DMS79 (cell line): ENCODE results near the gene PRRX1.

Experiments
- DNase-seq: peaks from one replicate; lab custom pipeline; 2025; lab: John Stamatoyannopoulos, UW

Gene PRRX1

GRCh38 chr1:170664093-170664827 lies at the start of gene PRRX1:
Gene PRRX1 (plus strand): TSS chr1:170664131. CDS start chr1:170664219, 88 bp downstream.
- no peak for DNase-seq

GRCh38 chr1:170617591-170618330 lies 46.2 kb upstream of the PRRX1 start:
- no peak for DNase-seq

GRCh38 chr1:170618421-170618820 lies 45.5 kb upstream of the PRRX1 start:
- no peak for DNase-seq

- DNase-seq = no peak
Measured at GRCh38 chr1:170619241-170620028, 44.5 kb upstream of the PRRX1 start.

GRCh38 chr1:170620164-170620563 lies 43.8 kb upstream of the PRRX1 start:
- no peak for DNase-seq

GRCh38 chr1:170623171-170623570 lies 40.8 kb upstream of the PRRX1 start:
- no peak for DNase-seq

- DNase-seq = no peak
Measured at GRCh38 chr1:170624146-170624545, 39.8 kb upstream of the PRRX1 start.

- DNase-seq = no peak
Measured at GRCh38 chr1:170630977-170631376, 33.0 kb upstream of the PRRX1 start.

GRCh38 chr1:170634293-170634692 lies 29.6 kb upstream of the PRRX1 start:
- DNase-seq = no peak

- DNase-seq = no peak
Measured at GRCh38 chr1:170634824-170635410, 29.0 kb upstream of the PRRX1 start.

- no peak for DNase-seq
Measured at GRCh38 chr1:170640581-170640980, 23.4 kb upstream of the PRRX1 start.

GRCh38 chr1:170657275-170657853 lies 6.6 kb upstream of the PRRX1 start:
- DNase-seq = no peak

- DNase-seq = no peak
Measured at GRCh38 chr1:170659399-170660035, 4.4 kb upstream of the PRRX1 start.

- DNase-seq = no peak
Measured at GRCh38 chr1:170660281-170660713, 3.6 kb upstream of the PRRX1 start.

- DNase-seq = no peak
Measured at GRCh38 chr1:170660871-170661645, 2.9 kb upstream of the PRRX1 start.

- no peak for DNase-seq
Measured at GRCh38 chr1:170661646-170662411, 2.1 kb upstream of the PRRX1 start.

GRCh38 chr1:170662561-170663403 lies 1.1 kb upstream of the PRRX1 start:
- no peak for DNase-seq

GRCh38 chr1:170663404-170664092 lies 383 bp upstream of the PRRX1 start:
- DNase-seq = no peak
